Activated naive CD8-positive, alpha-beta T cell treated with anti-CD3 and anti-CD28 coated beads for 36 hours (primary cell): ENCODE data around the gene RNF43. TPM values are rescaled to one million over a fixed set of nuclear protein-coding genes. Genes with fewer than 3 reads are reported as not detected.
"Not testable (repeated sequence)": the region's sequence is repeated elsewhere in the genome, so short reads cannot be mapped to it uniquely, and the experiment has no call there.

Source experiments
- DNase-seq: peaks from one replicate; pipeline ENCODE4 v3.0.0; 2021
- H3K27ac Mint-ChIP-seq: one replicate; pipeline ENCODE4 v1.8.0; 2022; ENCODE audit warnings: mild to moderate bottlenecking, moderate library complexity, mixed read lengths
- H3K27me3 Mint-ChIP-seq: one replicate; pipeline ENCODE4 v1.8.0; 2022; ENCODE audit warnings: mild to moderate bottlenecking, mixed read lengths
- H3K36me3 Mint-ChIP-seq: one replicate; pipeline ENCODE4 v1.8.0; 2021; ENCODE audit warnings: mild to moderate bottlenecking, mixed read lengths
- H3K4me1 Mint-ChIP-seq: one replicate; pipeline ENCODE4 v1.8.0; 2021; ENCODE audit warnings: mixed read lengths
- H3K4me3 Mint-ChIP-seq: one replicate; pipeline ENCODE4 v1.8.0; 2022; ENCODE audit warnings: mild to moderate bottlenecking, moderate library complexity, mixed read lengths
- H3K9me3 Mint-ChIP-seq: one replicate; pipeline ENCODE4 v1.8.0; 2022; ENCODE audit warnings: mixed read lengths
- total RNA-seq, 2 experiments: library from RNA; stranded (reverse); gene quantifications; one replicate each; pipeline ENCODE4 v1.2.3, GENCODE V29; 2021

RNF43 gene
- total RNA-seq, 2 experiments from 2014 or later: 0.41 to 0.48 TPM

DNA sequence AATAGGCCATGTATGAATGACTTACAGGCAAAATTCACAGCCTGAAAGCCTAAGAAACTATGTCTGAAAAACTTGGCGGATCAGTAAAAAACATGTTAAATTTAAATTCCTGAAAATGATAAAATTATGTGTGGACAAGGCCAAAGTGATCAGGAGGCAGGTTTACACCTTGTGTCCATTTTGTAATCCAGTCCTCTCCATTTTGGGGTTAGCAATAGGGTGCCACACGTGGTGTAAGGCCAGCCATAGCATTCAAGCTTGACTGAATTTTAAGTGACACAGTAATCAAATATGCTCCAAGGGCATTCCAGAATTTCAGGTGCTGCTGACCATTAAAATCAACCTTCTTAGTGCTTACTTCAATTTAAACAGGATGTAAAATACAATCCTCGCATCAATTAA lies 2.7 kb downstream of the RNF43 start:
- peaks cover 25% of the 10 kb centered on the region for H3K4me1 Mint-ChIP-seq
- no peak overlapping the region for H3K4me3 Mint-ChIP-seq
- DNase-seq: no peak
- H3K27me3 Mint-ChIP-seq: no peaks in the 10 kb centered on the region
- H3K27ac Mint-ChIP-seq: no peak overlapping the region
- peaks cover 1% of the 10 kb centered on the region for H3K36me3 Mint-ChIP-seq
- H3K9me3 Mint-ChIP-seq: no peaks in the 10 kb centered on the region

DNA sequence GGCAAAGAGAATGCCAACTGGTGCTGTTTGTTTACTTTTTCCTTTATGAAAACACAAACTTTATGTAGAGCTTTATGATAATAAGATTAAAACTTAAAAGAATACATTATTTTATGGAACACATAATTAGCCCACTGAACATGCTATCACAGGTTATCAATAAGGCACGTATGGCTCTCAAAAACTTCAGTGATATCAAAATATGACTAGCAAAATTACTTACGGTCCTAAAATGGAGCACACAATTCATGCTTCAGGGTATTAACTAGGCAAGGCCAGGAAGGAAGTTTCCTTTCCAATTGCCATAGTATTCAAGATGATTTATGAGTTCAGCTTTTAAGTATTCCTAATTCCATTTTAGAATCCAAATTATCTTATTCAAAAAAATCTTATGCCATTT lies 3.6 kb downstream of the RNF43 start:
- Mint-ChIP-seq H3K27me3 (no peaks in the 10 kb centered on the region), H3K4me3 (no peak overlapping the region), H3K36me3 (peaks cover 1% of the 10 kb centered on the region), H3K9me3 (no peaks in the 10 kb centered on the region), H3K27ac (no peak overlapping the region), H3K4me1 (peaks cover 25% of the 10 kb centered on the region)
- DNase-seq: no peak

DNA sequence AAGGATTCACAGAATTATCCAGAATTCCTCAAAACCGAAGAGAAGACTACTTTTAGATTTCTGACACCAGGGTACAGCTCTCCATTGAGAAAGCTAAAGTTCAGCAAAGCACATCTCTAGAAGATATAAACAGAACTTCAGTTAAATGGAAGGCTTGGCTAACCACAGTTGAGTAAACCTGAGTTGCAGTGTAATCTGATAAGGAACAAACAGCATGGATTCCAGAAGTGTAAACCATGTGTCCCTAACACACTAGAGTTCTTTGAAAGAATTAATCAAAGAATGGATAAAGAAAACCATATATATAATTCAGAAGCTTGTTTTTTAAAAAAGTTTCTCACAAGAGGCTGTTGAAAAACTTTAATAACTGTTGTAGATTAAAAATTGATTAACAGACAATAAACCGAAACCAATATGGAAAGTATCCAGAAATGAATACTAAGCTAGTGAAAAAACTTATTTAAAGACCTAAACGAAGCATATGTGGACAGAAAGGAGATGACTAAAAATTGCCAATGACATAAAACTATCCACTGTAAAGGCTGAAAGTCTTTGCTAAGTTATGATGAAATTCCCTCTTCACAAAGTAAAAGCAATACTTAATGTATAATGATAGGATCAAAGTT lies 4.3 kb downstream of the RNF43 start:
- Mint-ChIP-seq H3K4me3 (no peak overlapping the region), H3K9me3 (no peaks in the 10 kb centered on the region), H3K36me3 (peaks cover 1% of the 10 kb centered on the region), H3K27me3 (no peaks in the 10 kb centered on the region), H3K27ac (no peak overlapping the region), H3K4me1 (peaks cover 24% of the 10 kb centered on the region)
- no peak for DNase-seq

DNA sequence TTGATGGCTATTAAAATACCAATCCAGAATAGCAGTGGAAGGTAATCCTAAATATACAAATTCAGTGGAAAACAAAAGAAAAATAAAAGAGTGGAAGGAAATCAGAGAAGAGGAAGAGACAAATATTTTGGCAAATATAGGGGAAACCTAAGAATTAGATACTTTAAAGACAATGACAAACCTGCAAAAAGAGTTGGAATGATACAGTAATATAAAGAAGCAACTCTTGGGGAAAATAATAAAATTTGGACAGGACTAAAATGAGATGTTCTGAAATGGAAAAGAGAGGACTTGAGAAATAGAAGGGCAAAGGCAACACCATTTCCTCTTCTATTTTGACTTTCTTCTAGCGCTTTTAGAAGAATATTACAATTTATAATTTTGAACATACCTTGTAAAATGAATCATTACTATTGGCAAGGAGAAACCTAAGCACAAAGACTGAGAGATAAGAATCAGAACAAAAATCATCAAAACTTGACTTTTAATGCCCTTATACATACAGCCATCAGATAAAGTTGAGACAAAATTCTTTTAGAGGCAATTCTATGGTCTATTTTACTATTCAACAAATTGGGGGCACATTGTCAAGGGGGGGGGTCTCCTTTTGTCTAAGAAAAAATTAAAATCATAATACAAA lies 5.2 kb downstream of the RNF43 start:
- peaks cover 16% of the 10 kb centered on the region for H3K4me1 Mint-ChIP-seq

DNA sequence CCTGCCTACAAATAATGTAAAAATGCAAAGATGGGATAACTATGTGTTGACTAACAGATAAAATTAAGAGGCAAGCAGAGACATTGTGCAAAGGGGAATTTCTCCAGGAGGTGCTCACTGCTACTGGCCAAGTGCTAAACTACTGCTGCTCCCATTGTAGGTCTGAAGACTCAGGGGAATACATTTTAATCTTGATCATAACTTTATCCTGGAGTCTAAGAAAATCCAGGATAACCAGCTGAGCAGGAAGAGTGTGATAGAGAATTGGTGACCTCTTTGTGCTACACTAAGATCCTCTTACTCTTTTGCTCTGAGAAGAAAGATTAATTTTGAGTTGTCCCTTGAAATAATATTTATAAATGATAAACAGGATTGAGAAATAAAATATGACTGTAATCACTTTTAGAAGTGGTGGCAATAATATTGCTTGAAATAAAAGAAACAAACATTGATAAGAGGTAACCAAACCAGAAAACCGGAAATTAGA lies 5.9 kb downstream of the RNF43 start:
- no peak for DNase-seq
- Mint-ChIP-seq H3K27me3 (no peaks in the 10 kb centered on the region), H3K4me1 (peaks cover 14% of the 10 kb centered on the region), H3K9me3 (no peaks in the 10 kb centered on the region), H3K27ac (no peak overlapping the region), H3K4me3 (no peak overlapping the region), H3K36me3 (peaks cover 1% of the 10 kb centered on the region)

More for the DNA sequence above, 5.2 kb downstream of the RNF43 start:
- H3K27ac Mint-ChIP-seq: no peak overlapping the region
- H3K4me3 Mint-ChIP-seq: no peak overlapping the region
- no peak for DNase-seq
- no peaks in the 10 kb centered on the region for H3K27me3 Mint-ChIP-seq
- H3K36me3 Mint-ChIP-seq: peaks cover 1% of the 10 kb centered on the region
- no peaks in the 10 kb centered on the region for H3K9me3 Mint-ChIP-seq

DNA sequence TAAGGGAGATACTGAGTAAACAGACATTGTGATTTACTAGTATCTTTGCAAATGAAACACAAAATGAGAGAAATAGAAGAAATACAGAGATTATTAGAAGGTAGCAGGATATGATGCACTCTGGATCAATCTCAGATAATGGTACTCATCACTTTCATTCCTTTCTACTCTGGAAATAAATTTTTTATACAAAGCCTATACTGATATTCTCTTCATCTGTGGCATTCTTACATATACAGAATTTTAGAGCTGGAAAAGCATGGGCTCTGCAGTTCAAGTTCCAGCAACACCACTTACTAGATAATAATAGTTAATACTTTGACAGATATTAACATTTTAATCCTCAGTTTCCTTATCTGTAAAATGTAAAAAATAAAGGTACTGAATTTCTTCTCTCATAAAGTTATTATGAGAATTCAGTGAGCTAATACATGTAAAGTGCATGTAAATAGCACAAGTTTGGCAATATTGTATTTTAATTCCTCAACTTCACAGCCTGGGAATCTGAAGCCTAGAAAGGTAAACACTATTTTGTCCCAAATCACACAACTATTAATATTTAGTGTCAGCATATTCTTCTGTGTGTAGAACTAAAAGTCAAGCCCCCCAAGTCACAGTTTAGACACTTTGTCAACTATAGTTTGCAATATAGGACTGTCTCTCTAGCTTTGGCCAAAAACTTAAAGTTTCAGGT lies 6.5 kb downstream of the RNF43 start:
- peaks cover 13% of the 10 kb centered on the region for H3K4me1 Mint-ChIP-seq
- no peaks in the 10 kb centered on the region for H3K27me3 Mint-ChIP-seq
- DNase-seq: no peak
- H3K4me3 Mint-ChIP-seq: no peak overlapping the region
- H3K36me3 Mint-ChIP-seq: peaks cover 1% of the 10 kb centered on the region
- no peaks in the 10 kb centered on the region for H3K9me3 Mint-ChIP-seq
- no peak overlapping the region for H3K27ac Mint-ChIP-seq

DNA sequence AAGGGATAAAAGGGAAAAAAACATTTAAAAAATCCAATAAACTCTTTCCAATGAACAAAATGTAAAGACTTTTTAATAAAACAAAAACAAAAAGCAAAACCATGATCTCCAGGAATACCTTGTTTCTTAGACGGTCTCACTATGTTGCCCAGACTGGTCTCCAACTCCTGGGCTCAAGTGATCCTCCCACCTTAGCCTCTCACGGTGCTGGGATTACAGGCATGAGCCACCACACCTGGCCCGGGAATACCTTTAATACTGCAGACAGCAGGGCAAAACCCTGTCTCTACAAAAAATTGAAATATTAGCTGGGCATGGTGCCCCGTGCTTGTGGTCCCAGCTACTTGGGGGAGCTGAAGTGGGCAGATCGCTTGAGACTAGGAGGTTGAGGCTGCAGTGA lies 7.9 kb downstream of the RNF43 start:
- no peak for DNase-seq
- Mint-ChIP-seq H3K9me3 (no peaks in the 10 kb centered on the region), H3K27me3 (no peaks in the 10 kb centered on the region), H3K4me3 (no peak overlapping the region), H3K4me1 (peaks cover 11% of the 10 kb centered on the region), H3K36me3 (no peaks in the 10 kb centered on the region), H3K27ac (no peak overlapping the region)

DNA sequence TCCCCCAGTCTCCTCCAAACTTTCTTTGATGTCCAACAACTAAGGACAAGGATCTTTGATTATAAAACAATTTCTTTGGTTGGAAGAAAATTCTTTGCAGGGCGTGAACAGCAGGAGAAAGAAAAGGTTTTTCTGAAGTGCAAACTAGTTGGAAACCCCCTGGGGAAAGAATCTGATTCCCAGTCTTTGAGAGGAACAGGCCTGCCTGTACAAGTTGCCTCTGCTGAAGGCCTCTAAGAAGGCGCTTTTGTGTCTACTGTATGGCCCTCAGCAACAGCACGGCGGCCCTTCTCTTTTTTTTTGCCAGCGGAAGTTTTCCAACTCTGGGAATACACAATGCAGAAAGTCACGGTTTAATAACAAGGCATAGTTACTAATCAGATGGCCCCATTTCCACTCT lies 14.0 kb downstream of the RNF43 start:
- no peaks in the 10 kb centered on the region for H3K27me3 Mint-ChIP-seq
- no peaks in the 10 kb centered on the region for H3K9me3 Mint-ChIP-seq
- no peak overlapping the region for H3K27ac Mint-ChIP-seq
- DNase-seq: no peak
- peaks cover 2% of the 10 kb centered on the region for H3K36me3 Mint-ChIP-seq
- H3K4me1 Mint-ChIP-seq: peaks cover 15% of the 10 kb centered on the region
- no peak overlapping the region for H3K4me3 Mint-ChIP-seq

DNA sequence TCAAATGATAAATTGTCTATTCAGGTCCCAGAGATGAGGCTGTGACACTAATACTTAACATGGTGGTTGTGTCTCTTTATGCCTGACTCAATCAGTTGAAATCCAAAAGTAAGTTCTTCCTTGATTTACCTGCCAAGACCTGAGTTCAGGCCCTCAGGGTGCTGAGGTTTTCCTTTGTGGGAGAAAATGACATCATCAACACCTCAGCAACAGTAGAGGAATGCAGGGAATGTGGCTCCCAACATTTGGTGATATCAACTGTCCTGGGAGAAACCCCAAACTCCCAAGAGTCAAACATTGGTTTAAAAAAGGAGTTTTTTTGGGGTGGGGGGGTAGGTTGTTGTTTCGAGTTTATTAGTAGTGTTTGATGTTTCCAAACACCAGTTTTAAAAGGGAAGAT lies 14.7 kb downstream of the RNF43 start:
- H3K4me1 Mint-ChIP-seq: peaks cover 15% of the 10 kb centered on the region
- peaks cover 2% of the 10 kb centered on the region for H3K36me3 Mint-ChIP-seq
- H3K27ac Mint-ChIP-seq: no peak overlapping the region
- H3K4me3 Mint-ChIP-seq: no peak overlapping the region
- H3K9me3 Mint-ChIP-seq: no peaks in the 10 kb centered on the region
- no peaks in the 10 kb centered on the region for H3K27me3 Mint-ChIP-seq
- DNase-seq: no peak

DNA sequence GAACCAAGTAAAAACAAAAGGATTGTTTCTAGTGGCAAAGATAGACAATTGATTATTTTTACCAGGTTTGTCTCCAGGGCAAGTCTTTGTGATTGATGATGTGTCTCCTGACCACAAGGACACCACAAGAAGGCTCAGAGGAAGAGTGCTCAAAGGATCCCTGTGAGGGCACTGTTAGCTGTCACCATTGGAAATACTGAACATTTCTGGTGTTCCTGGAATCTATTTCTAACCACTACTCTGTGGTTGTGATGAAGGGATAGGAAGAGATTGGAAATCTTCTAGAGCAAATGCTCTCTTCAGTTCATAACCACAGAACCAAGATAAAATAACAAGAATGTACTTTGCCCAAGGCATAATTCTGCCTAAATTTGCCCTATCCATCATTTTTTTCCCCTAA lies 15.3 kb downstream of the RNF43 start:
- H3K9me3 Mint-ChIP-seq: no peaks in the 10 kb centered on the region
- DNase-seq: peak; percentile 8
- H3K4me1 Mint-ChIP-seq: peaks cover 15% of the 10 kb centered on the region
- H3K27me3 Mint-ChIP-seq: no peaks in the 10 kb centered on the region
- H3K4me3 Mint-ChIP-seq: no peak overlapping the region
- H3K36me3 Mint-ChIP-seq: peaks cover 2% of the 10 kb centered on the region
- H3K27ac Mint-ChIP-seq: peak overlapping the region; percentile 16

DNA sequence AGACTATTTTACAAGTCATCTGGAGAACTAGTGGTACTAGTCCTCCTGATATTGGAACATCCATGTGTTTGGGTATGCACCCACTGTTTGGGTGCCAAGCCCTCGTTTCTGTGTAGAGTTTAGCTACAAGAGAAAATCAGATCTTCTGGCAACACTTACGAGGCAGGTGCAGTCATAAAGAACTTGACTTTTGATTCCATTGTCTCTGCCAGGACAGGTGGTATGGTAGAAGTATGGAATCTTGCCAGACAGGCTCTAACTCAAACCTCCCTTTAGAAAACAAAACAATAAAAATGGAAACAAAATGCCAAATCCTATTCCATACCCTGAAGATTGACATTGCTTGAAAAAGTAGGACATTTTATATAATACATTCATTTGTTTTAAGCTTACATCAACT lies 16.0 kb downstream of the RNF43 start:
- Mint-ChIP-seq H3K4me1 (peaks cover 15% of the 10 kb centered on the region), H3K27me3 (no peaks in the 10 kb centered on the region), H3K9me3 (no peaks in the 10 kb centered on the region), H3K27ac (peak overlapping the region; percentile 9), H3K36me3 (peaks cover 2% of the 10 kb centered on the region), H3K4me3 (no peak overlapping the region)
- DNase-seq: no peak

DNA sequence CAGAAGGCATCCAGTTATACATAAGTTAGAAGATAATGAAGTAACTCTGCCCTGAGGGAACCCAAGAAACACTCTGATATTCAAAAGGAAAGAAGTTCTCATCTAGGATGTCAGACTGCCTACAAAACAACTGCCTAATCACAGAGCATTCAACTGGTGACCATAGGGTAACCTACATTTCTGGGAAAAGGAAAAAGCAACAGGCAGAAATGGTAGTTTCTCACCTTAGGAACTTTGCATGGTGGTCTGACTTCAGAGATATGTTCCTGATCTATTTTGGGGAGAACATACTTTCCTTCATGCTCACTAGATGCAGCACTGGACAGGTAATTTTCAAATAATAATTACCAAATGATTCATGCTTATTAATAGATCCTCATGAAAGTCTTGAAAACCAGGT lies 16.5 kb downstream of the RNF43 start:
- DNase-seq: no peak
- Mint-ChIP-seq H3K36me3 (peaks cover 2% of the 10 kb centered on the region), H3K4me3 (no peak overlapping the region), H3K4me1 (peaks cover 15% of the 10 kb centered on the region), H3K27me3 (no peaks in the 10 kb centered on the region), H3K9me3 (no peaks in the 10 kb centered on the region), H3K27ac (no peak overlapping the region)

DNA sequence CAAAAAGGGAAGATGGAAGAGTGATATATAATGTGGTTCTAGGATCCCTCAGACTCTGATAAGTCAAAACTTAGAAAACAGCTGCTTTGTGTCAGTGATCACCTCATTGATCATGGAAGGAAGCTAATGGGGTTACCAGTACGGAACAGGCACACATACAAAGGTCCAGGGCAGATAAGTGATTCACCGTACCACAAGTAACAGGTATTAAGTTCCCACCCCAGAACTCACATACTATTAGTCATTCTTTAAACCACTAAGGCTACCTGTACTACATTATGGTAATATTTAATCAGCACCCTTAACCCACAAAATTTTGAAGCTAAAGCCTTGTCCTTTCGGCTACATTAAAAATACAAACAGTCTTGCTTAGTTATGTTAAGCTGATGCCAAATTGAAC lies 17.4 kb downstream of the RNF43 start:
- H3K36me3 Mint-ChIP-seq: peaks cover 2% of the 10 kb centered on the region
- H3K4me1 Mint-ChIP-seq: peaks cover 15% of the 10 kb centered on the region
- no peak overlapping the region for H3K4me3 Mint-ChIP-seq
- DNase-seq: no peak
- no peaks in the 10 kb centered on the region for H3K27me3 Mint-ChIP-seq
- H3K27ac Mint-ChIP-seq: no peak overlapping the region
- no peaks in the 10 kb centered on the region for H3K9me3 Mint-ChIP-seq

DNA sequence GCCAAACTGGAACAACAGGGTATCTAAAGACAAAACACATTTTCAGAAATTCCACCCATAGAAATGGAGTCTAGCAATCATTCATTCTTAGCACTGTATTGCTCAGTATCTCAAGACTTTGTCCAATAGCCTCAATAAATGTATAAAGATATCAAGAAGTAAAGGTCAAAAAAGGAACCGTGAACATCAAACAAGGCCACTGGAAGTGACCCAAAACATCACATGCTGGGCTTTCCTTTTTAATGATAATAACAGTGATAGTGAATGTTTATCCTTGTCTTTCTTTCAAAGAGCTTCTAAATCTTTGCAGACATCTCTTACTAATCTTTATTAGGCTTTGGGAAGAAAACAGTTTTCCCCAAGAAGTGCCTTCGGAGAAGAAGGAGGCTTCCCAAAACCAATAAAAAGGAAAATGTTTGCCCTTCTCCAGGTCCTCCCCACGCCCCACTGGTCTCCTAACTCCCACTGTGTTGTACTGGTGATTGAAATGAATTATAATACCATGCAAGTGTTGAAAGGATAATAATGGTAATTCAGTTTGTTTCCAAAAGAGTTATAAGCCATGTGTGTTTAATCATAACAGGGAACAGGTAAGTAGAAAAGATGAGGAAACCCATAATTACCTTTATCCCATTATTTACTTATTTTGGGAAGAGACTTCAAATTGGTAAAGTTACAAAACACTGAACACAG lies 18.6 kb downstream of the RNF43 start:
- H3K4me3 Mint-ChIP-seq: no peak overlapping the region
- H3K27ac Mint-ChIP-seq: no peak overlapping the region
- peaks cover 2% of the 10 kb centered on the region for H3K36me3 Mint-ChIP-seq
- H3K4me1 Mint-ChIP-seq: peaks cover 17% of the 10 kb centered on the region
- H3K9me3 Mint-ChIP-seq: no peaks in the 10 kb centered on the region
- DNase-seq: no peak
- H3K27me3 Mint-ChIP-seq: no peaks in the 10 kb centered on the region

DNA sequence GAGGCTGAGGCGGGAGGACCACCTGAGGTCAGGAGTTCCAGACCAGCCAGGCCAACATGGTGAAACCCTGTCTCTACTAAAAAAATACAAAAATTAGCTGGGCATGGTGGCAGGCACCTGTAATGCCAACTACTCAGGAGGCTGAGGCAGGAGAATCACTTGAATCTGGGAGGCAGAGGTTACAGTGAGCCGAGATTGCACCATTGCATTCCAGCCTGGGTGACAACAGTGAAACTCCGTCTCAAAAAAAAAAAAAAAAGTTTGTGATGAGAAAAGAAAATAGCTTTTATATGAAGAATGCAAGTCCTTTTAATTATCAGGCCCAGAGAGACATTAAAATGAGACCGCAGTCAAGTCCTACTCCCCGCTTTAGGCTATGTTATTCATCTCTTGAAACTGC lies 19.9 kb downstream of the RNF43 start:
- not testable (repeated sequence) for H3K27me3 Mint-ChIP-seq, H3K9me3 Mint-ChIP-seq, H3K27ac Mint-ChIP-seq, H3K4me3 Mint-ChIP-seq, H3K36me3 Mint-ChIP-seq, DNase-seq
- peaks cover 14% of the 10 kb centered on the region for H3K4me1 Mint-ChIP-seq
